Loucy (cell line): Measurements from ENCODE around the gene BABAM2.

Experiments used
- H2AFZ ChIP-seq: fragments of 200-600 bp; sonication (generic); 2 replicates; pipeline ENCODE4 v1.6.0; 2016; ENCODE audit warnings: antibody characterized with exemption, mild to moderate bottlenecking, low read length, moderate library complexity
- H3F3A ChIP-seq: fragments of 200-600 bp; 2 replicates; pipeline ENCODE4 v1.6.0; 2016; ENCODE audit warnings: antibody characterized with exemption, low read depth, mild to moderate bottlenecking
- H3K27me3 ChIP-seq: fragments of 200-600 bp; sonication (generic); 2 replicates; pipeline ENCODE4 v1.6.1; 2014; ENCODE audit warnings: low read length, mild to moderate bottlenecking; ENCODE audit not compliant: insufficient read depth, poor library complexity, severe bottlenecking
- H3K36me3 ChIP-seq: fragments of 200-600 bp; sonication (generic); 2 replicates; pipeline ENCODE4 v1.6.1; 2016; ENCODE audit warnings: low read length; ENCODE audit not compliant: insufficient read depth
- H3K4me1 ChIP-seq: fragments of 200-600 bp; sonication (generic); 2 replicates; pipeline ENCODE4 v1.5.1; 2014; ENCODE audit warnings: low read length, mild to moderate bottlenecking; ENCODE audit not compliant: insufficient read depth, poor library complexity, severe bottlenecking
- H3K4me2 ChIP-seq: fragments of 200-600 bp; sonication (generic); 2 replicates; pipeline ENCODE4 v1.6.0; 2014; ENCODE audit warnings: antibody characterized with exemption, low read length, low read depth, mild to moderate bottlenecking; ENCODE audit not compliant: poor library complexity, severe bottlenecking
- H3K4me3 ChIP-seq: fragments of 200-600 bp; sonication (generic); 2 replicates; pipeline ENCODE4 v1.5.1; 2014; ENCODE audit warnings: low read length, mild to moderate bottlenecking, mixed read lengths; ENCODE audit not compliant: poor library complexity, severe bottlenecking
- H3K79me2 ChIP-seq: fragments of 200-600 bp; sonication (generic); 2 replicates; pipeline ENCODE4 v1.6.1; 2014; ENCODE audit warnings: low read length; ENCODE audit not compliant: insufficient read depth
- H3K9ac ChIP-seq: fragments of 200-600 bp; sonication (generic); 2 replicates; pipeline ENCODE4 v1.6.0; 2014; ENCODE audit warnings: mild to moderate bottlenecking, low read depth, low read length, moderate library complexity; ENCODE audit not compliant: poor library complexity, severe bottlenecking
- H3K9me2 ChIP-seq: fragments of 200-600 bp; sonication (generic); replicated peaks from 2 replicates; pipeline ENCODE4 v1.6.1; 2016; ENCODE audit warnings: low read depth, low read length, mixed read lengths
- H3K9me3 ChIP-seq: fragments of 200-600 bp; sonication (generic); 2 replicates; pipeline ENCODE4 v1.6.1; 2014; ENCODE audit warnings: mild to moderate bottlenecking, antibody characterized with exemption, low read length, low read depth; ENCODE audit not compliant: insufficient read depth
- H4K20me1 ChIP-seq: fragments of 200-600 bp; sonication (generic); 2 replicates; pipeline ENCODE4 v1.6.0; 2014; ENCODE audit warnings: antibody characterized with exemption, low read length, mild to moderate bottlenecking; ENCODE audit not compliant: insufficient read depth, poor library complexity, severe bottlenecking
- CTCF ChIP-seq: fragments of 200-600 bp; sonication (generic); conservative IDR thresholded peaks from 2 replicates; pipeline ENCODE4 v1.5.1; 2014; ENCODE audit warnings: mild to moderate bottlenecking, antibody characterized with exemption, low read length
- EZH2phosphoT487 ChIP-seq: fragments of 200-600 bp; IDR thresholded peaks from 2 replicates; pipeline ENCODE4 v1.6.1; 2018; ENCODE audit warnings: antibody characterized with exemption, mild to moderate bottlenecking, moderate library complexity, borderline replicate concordance

BABAM2 gene

DNA sequence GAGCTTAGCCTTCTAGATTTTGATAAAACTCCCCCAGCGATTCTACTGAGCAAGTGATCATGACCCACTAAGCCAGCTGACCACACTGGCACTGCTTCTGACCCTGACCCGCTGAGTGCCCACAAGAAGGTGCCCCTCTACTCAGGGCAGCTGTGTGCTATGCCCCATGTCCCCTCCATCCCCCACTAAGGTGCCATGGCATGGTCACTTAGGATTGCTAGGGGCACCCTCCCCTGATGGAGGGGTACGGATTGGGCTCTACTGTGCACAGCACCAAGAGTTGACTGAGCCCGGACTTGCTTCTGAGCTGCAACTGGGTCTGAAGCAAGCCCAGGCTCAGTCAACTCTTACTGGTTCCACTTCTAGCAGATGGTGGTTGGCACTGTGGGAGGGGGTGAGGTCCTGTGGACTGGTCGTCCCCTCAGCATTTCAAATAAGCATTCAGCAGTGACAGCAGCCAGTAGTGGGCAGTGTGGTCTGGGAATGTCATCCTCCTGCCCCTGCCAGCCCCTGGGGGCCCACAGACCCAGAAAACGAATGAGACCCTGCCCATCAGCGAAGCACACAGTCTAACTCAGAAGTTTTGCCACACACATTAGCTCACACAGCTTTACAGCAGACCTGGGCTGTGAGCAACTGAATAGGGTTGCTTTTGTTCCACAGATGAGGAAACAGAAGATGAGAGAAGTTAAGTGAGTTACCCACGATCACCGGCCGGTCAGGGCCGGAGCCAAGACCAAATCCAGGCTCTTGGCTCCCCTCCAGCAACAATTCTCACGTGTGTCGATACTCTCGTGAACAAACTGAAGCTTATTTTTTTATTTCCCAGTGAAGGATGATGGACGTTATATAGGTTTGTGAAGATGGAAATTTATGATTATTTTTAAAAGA lies 450.0 kb downstream of the BABAM2 start:
- no peaks in the 10 kb centered on the region for H3K79me2 ChIP-seq
- H2AFZ ChIP-seq, result no peak overlapping the region
- H3K27me3 ChIP-seq, result no peaks in the 10 kb centered on the region
- no peaks in the 10 kb centered on the region for H3K9me2 ChIP-seq
- no peak overlapping the region for H3K4me2 ChIP-seq
- H3K4me3 ChIP-seq, result no peak overlapping the region
- H3K9ac ChIP-seq, result no peak overlapping the region
- H4K20me1 ChIP-seq, result no peaks in the 10 kb centered on the region
- H3F3A ChIP-seq, result no peaks in the 10 kb centered on the region
- TF ChIP-seq EZH2phosphoT487 (no peak), CTCF (peak; percentile 53)
- no peaks in the 10 kb centered on the region for H3K9me3 ChIP-seq
- peaks cover 11% of the 10 kb centered on the region for H3K4me1 ChIP-seq
- no peaks in the 10 kb centered on the region for H3K36me3 ChIP-seq

GRCh38 chr2:28341208-28341891 lies 450.8 kb downstream of the BABAM2 start:
- Histone ChIP-seq H3K79me2 (no peaks in the 10 kb centered on the region), H3K4me3 (no peak overlapping the region), H3K4me2 (no peak overlapping the region), H4K20me1 (no peaks in the 10 kb centered on the region), H3K9me3 (no peaks in the 10 kb centered on the region), H2AFZ (no peak overlapping the region), H3K36me3 (no peaks in the 10 kb centered on the region), H3K4me1 (peaks cover 11% of the 10 kb centered on the region), H3F3A (no peaks in the 10 kb centered on the region), H3K9ac (no peak overlapping the region), H3K9me2 (no peaks in the 10 kb centered on the region), H3K27me3 (no peaks in the 10 kb centered on the region)
- no peak for TF ChIP-seq EZH2phosphoT487
- TF ChIP-seq CTCF, result no peak

DNA sequence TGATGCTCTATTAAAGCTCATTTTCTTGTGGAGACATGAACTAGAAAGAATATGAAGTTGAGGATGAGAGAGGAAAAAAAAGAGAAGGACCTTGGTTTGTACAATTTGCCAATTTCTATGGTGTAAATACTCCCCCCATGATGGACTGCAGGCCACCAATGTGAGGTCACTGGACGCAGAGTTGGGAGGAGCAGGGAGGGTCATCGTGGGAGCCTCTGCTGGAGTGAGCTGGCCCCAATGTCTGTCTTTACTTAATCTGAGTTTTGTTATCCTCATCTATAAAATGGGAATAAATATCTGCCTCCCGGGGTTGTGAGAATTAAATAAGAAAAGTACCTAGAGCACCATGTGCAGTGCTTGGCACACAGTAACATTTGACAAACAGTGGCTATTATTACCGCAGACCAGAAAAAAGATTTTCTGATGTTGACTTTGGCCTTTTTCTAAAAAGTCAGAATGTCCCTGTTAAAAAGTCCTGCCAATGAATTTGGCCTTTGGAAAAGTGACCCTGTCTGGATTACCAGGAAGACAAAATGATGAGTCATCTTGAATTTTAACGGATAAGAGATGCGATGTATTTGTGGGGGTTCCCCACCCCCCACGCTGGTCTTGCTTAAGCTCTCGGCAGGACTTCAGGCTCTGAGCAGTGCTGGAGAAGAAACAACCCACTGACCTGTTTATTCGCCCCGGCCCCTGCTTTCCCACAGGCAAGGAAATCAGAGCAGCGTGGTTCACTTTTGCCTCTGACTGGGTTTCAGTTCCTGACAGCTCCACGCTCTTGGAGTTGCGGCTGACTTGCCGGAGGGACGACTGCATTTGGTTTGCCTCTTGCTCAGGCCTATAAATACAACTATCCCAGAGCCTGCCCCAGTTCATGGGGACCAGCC lies 451.8 kb downstream of the BABAM2 start:
- Histone ChIP-seq H3K79me2 (no peaks in the 10 kb centered on the region), H4K20me1 (no peaks in the 10 kb centered on the region), H3K4me2 (no peak overlapping the region), H3K4me1 (peaks cover 11% of the 10 kb centered on the region), H3F3A (no peaks in the 10 kb centered on the region), H3K36me3 (no peaks in the 10 kb centered on the region), H3K9me3 (no peaks in the 10 kb centered on the region), H3K4me3 (no peak overlapping the region), H3K9ac (no peak overlapping the region), H2AFZ (no peak overlapping the region), H3K27me3 (no peaks in the 10 kb centered on the region), H3K9me2 (no peaks in the 10 kb centered on the region)
- TF ChIP-seq CTCF (no peak), EZH2phosphoT487 (no peak)
